NCI-H1436 treated with DMSO at 0.1 percent for 48 hours (cell line): ENCODE measurements around the gene CD99.

Experiments
- DNase-seq: peaks from one replicate; lab custom pipeline; 2025; lab: John Stamatoyannopoulos, UW

CD99 gene

DNA sequence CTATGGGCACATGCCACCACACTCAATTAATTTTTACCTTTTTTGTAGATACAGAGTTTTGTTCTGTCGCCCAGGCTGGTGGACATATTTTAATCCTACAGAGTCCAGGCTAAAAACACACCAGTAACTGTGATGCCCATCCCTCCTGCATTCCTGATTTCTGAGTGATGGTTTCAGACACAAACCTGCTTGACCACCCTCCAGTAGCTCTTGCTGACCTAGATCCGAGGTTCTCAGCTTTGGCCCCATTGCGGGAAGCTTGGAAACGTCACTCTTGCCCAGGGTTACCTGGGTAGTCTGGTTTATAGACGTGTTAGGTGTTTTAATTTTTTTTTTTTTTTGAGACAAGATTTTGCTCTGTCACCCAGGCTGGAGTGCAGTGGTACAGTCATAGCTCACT, 7.5 kb downstream of the CD99 start:
- no peak for DNase-seq

DNA sequence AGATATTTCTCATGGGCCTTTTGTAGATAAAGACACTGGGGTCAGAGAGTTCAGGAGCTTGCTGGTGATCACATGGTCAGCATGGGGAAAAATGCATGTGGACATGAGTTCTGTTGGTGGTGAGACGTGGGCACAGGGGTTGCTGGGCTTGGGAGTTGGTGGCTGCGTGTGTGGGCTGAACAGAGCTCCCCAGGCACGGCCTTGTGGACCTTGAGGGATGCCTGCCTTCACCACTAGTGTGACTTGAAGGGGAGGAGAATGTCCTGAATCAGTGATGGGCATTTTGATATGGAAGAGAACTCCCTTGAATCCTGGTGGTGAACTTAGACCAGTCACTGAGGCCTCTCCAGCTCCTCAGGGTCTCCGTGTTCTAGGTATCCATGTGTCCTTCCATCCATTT, 8.9 kb downstream of the CD99 start:
- DNase-seq = no peak

DNA sequence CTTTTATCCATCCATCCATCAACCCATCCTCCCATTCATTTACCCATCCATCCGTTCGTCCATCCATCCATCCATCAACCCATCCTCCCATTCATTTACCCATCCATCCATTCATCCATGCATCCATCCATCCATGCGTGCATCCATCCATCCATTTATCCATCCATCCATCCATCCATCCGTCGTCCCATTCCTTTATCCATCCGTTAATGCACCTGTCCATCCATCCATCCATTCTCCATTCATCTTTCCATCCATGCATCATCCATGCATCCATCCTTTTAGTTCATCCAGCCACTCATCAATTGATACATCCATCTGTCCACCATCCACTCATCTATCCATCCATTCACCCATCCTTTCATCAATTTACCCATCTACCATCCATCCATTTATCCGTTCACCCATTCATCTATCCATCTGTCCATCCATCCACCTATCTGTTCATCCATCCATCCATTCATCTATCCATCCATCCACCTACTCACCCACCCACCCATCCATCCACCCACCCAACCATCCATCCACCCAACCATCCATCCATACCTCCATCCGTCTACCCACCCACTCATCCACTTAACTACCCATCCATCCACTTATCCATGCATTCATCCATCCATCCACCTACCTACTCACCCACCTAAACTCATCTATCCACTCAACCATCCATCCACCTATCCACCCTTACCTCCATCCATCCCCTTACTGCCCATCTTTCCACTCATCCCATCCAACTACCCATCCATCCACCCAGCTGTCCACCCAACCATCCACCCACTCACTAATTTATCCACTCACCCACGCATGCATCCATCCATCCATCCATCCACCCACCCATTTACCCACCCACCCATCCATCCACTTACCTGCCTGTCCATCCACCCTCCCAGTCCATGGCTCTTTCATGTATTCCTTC, 9.6 kb downstream of the CD99 start:
- no peak for DNase-seq

DNA sequence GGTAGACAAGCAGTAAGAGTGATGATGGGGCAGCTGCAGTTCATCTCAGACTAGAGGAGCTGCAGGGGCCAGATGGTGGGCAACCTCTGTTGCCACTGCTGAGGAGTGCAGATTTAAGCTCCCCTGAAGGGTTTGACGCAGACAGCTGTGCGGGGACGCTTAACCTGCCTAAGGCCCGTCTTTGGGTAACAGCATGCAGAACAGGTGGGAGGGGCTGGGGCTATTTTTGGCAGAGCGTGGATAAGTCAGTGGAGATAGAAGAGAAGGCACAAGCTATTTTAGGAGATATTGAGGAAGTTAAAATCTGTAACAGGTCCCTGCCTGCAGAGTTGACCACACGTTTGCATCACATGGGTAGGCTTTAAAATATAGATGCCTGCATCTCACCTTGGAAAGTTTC, 10.5 kb downstream of the CD99 start:
- no peak for DNase-seq

DNA sequence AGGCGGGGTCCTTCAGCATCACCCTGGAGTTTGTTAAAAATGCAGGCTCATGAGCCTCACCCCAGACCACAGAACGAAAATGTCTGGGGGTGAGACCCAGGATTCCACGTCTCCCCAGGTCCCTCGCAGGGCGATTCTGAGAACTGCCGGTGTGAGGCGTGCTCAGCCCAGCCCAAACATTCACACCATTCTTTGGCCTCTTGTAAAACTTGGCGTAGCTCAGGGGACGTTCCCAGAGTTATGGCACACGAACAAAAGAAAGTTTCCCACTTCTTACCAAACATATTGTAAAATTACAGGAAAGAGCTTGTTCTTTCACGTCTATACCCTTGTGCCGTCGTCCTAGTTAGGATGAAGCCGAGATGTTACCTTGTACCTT, 12.9 kb downstream of the CD99 start:
- no peak for DNase-seq

DNA sequence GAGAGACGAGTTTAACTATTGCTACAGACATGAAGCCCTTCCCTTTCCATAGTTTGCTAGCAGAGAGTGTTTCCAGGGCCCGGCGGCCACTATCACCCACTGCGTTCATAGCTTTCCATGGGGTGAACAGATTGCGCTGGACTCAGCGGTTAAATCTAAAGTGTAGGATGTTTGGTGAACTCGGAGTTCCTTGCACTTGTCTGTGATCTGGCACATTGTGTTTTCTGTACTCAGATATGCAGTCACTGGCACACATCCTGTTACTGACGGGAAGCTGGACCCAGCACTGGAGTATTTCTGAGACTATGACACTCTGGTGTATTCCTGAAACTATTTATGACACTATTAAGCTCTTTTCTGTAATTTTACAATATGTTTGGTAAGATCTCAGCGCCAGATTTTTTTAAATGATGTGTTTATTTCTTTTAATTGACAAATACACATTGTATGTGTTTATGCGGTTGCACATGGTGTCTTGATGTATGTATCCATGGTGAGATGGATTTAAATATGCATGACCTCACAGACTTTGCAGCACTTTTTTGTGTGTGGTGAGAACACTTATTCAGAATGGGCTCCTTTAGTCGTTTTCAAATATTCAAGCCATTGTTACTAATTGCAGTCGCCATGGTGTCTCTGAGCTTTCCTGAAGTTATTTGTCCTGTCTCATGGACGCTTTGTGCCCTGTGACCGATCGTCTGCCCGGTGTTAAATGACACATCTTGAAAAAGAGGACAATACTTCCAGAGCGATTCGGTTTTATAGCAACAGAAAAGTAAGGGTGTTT, 14.1 kb downstream of the CD99 start:
- no peak for DNase-seq

DNA sequence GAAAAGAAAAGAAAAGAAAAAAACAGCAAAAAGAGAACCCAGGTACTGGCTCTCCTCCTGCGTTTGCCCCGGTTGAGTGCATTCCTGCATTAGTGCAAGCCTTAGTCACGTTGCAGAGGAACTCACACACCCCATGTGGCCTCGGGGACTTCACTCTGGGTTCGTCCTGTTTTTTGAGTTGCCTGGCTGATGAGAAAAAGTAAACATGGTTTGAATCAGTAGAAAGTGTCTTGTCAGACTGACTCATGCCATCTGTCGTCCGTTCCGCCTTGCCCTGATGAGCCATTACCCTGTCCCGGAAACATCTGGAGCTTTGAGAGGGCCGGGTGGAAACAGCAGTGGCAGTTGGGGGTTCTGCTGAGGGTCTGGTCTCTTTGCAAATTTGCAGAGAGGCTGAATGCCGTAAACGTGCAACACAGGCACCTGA, 16.3 kb downstream of the CD99 start:
- no peak for DNase-seq

DNA sequence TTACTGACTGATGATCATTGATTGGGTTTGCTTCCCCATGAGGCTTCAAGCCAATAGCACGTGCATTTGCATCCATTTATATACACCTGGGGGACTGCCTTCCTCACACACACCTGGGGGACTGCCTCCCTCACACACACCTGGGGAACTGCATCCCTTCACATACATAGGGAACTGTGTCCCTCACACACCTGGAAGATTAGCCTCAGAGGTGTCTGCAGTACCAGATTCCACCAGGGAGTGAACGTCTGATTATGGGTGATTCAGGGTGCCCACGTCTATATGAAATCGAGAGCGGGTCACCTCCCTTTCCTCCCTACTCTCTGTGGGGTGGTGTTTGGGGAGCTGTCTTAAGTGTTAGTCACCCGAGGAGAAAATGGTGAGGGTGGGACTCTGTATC, 16.9 kb downstream of the CD99 start:
- no peak for DNase-seq

DNA sequence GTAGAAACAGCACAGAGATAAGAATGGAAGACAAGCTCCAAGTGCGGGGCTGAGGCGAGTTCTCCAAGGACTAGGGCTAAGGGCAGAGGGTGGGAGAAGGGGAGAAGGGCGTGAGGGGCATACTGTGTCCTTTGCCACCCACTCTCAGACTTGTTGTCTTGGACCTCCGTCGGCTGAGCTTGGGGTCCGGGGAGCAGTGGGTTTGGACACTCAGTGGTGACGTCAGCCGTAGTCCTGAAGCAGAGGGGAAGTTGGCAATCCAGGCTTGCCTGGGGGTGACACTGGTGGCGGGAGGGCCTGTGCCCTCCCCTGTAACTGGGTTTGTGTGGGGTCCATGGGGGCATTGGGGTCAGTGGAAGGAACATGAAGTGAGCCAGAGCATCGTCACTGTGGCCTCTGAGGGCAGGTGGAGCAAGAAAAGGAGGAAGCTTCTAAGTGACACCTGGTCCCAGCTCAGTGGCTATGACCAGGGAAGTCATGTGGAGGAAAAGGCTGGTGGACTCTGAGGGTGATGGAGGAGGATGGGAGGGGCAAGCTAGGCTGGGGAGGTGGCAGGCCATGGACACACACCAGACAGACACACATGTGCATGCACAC, 17.6 kb downstream of the CD99 start:
- DNase-seq = no peak

DNA sequence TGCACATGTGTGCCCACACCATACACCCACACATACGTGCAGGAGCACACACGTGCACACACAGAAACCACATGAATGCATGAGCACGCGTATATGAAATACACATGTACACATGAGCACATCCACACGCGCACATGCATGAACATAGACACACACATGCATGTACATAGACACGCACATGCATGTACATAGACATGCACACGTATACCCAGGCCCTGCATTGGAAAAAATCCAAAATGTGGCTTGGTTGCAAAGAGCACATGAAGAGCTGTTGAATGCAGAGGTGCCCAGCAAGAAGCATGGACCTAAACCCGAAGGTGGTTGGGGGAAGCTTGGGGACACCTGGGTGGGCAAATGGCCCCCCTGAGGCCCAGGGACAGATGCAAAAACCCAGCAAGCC, 18.5 kb downstream of the CD99 start:
- DNase-seq = no peak

DNA sequence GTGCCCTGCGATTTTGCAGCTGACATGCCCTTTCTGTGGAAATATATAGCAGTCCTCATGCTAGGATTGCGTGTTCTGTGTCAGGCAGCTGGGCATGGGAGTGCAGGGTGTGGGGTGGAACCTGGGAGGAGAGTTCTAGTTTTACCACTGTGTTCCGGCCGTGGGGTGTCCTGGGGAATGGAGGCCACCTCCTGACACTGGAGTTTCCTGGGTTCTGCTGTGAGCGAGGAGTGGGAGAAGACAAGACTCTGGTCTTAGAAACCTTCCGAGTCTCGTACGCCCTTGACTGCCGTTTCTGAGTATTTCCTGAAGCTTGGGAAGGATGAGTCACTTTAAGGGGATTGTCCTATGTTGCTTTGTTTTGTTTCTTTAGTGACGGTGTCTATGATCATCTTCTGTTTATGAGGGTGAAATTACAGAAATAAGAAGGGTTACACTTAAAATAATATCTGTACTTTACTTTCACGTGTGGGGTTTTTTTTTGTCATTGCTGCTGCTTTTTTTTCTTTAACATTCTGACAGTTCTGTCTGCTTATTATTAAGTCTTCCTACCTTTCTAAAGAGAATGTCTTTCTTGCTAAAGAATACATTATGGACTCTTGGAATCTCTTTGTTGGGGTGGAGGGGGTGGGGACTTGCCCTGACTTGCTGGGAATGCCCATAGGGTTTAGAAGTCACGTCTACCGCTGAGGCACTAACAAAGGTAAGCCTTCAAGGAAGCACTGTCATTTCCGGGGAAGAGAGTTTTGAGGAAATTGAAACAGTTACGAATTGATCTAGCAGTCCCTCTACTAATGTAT, 19.1 kb downstream of the CD99 start:
- DNase-seq = no peak

DNA sequence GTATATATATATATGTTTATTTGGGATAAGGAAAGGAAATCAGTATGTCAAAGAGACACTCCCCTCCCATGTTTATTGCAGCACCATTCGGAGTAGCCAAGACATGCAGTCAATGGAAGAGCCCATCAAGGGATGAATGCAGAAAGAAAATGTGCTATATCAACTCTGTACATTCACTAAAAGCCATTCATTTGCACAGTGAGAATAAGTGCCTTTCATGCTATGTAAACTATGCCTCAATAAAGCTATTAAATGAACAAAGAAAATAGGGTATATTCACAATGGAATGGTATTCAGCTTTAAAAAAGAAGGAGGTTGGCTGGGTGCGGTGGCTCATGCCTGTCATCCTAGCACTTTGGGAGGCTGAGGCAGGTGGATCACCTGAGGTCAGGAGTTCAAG, 20.3 kb downstream of the CD99 start:
- DNase-seq = no peak

DNA sequence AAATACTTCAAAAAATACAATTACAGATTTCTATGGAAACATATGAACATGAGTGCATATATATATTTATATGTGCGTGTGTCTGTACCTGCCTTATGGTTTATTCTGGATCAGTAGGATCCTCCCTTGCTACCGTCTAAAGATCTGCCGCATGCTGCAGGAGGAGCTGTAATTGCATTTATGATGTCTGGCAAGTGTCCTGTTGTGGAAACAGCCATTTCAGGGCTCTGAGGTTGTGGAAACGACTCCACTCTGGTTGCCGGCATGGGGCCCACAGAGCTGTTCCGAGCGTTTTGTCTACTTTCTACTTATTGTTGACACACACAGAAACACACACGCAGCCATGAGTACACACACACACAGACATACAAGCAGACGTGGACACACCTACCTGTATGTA, 21.3 kb downstream of the CD99 start:
- no peak for DNase-seq

DNA sequence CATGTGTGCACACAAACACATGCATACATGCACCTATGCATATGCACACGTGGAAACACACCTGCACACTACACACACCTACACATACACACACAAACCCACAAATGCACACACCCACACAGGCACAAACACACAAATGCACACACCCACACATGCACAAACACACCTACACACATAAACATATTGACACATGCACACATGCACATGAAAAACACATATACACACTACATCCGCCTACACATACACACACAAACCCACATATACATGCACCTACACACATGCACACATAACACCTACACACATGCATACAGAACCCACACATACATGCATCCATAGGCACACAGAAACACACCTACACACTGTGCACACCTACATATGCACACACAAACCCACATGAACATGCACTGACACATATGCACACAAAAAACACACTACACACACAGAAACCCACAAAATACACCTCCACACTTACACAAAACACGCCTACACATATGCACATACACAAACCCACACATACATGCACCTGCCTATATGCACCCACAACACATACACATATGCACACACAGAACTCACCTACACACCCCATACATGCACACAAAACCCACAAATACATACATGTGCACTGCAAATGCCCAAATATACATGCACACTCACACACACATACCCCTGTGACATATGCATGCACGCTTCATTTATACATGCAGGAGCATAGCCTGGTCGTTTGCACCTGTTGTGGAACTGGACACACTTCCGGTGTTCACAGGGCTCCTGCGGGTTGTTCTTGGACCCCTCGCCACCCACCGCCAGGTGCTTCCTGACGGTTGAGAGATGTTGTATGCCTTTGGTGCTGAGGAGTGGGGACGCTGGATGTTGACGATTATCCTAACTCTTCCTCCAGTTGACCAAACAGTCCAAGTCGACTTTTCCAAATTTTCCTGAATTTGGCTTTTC, 22.1 kb downstream of the CD99 start:
- no peak for DNase-seq

DNA sequence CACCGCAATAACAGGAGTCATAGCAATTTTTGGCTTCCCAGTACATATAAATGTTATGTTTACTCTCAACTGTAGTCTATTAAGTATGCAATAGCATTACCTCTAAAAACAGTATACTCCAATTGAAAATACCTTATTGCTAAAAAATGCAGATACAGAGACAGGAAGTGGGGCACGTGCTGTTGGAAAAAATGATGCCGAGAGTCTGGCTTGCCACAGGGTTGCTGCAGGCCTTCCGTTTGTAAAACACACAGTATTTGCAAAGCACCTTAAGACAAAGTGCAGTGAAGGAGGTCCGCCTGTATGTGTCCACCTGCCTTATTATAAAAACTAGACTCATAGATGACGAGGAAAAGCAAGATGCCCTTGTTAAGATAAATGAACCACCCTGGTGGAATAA, 23.5 kb downstream of the CD99 start:
- DNase-seq = no peak

DNA sequence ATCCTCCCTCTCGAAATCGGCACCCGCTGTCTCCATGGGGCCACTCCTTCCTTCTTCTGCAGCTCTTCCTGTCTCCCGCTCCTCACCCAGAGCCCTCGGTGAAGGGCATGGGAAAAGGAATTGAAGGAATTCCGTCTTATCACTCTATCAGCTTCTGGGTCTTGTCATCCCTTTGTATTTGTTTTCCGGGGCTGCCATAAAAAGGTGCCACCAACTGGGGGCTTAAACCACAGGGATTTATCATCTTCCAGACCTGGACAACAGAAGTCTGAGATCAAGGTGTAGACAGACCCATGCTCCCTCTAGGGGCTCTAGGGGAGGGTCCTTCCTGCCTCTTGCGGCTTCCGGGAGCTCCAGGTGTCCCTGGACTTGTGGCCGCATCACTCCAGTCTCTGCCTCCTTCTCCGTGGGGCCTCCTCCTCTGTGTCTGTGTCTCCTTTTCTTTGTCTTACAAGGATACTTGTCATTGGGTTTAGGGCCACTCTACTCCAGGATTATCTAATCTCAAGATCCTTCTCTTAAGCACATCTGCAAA, 24.0 kb downstream of the CD99 start:
- DNase-seq = no peak

DNA sequence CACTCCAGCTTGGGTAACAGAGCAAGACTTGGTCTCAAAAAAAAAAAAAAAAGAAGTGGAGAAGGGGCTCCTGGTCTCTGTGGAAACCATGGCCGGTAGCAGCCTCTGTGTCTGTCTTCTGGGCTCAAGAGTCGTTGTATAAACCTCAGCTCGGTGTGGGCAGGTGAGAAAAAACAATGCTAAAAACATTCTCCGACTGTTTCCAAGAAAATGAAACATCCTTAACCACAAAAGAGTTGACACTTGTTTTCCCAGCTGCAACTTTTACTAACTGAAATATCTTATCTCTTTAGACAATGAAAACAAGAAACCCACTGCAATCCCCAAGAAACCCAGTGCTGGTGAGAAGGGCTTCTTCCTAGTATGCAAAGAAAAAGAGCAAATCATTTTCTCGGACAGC, 26.2 kb downstream of the CD99 start:
- no peak for DNase-seq

DNA sequence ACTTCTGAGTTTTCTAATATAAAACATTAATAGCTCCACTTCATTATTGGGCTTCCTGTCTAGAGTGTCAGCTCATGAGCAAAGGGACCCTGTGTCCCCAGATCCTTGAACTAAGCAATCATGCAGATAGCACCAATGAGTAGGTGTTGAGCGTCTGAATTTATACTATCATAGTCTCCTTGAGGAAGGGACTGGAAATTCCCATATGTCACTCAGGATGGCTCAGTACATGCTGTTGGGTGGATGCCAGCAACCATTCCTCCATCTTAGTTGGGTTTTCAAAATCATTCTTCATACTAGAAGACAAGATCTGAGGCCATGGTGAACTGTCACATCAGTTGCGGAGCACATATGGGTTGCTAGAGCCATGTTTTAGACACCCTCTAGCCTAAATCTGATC, 27.7 kb downstream of the CD99 start:
- no peak for DNase-seq

DNA sequence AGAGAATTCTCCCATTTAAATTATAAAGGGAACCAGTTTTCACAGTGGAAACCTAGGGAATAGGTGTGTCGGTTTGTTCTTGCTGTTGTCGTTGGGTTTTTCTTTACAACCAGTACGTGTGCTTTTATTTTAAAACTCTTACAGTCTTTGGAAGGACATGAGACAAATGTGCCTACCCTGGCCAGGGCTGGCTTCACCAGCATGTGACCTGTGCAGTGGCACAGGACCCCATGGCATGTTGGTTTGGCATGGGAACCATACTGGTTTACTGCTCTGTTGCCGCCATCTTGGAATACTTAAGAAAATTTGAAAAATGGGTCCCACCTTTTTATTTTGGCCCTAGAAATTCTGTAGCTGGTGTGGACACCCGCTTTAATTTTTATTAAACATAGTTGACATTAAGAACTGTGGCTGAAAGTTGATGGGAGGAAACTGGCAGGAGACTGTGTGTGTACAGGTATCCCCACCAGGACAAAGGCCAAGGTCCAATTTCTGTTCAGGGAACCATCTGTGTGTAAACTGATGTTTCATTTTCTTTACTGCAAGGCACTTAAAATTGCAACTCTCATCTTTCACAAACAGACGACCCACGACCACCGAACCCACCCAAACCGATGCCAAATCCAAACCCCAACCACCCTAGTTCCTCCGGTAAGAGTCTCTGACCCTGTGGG, 28.8 kb downstream of the CD99 start:
- DNase-seq = no peak

DNA sequence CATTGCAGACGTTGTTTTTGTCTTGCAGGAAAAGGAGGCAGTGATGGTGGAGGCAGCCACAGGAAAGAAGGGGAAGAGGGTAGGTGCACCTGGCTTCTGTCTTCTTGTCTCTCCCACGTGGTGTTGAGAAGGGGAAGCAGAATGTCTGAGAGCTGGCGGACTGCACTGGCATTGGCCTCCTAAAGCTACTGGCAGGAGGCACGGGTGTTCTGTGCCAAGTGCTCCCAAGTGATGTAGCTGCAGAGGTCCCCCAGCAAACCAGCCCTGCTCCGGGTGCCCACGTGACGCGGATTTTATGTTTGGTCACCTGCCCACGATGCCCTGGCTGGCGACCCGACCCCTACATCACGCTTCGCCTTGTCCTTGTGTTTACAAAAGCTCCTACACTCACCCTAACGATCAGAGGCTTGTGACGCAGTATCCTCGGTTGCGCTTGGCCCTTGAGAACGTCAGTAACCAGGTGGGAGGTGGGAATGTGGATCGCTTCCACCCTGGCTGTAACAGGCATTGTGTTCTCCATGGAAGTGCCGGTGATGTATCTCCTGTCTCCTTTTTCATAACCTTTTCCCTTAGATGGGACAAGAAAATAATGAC, 32.3 kb downstream of the CD99 start:
- DNase-seq = no peak
